Kidney (tissue), 14 donors: Measurements from ENCODE around the gene HOXB2. TPM values are rescaled to one million over a fixed set of nuclear protein-coding genes. Genes with fewer than 3 reads are reported as not detected.
"Not testable (repeated sequence)": the region's sequence is repeated elsewhere in the genome, so short reads cannot be mapped to it uniquely, and the experiment has no call there.

Source experiments
- DNase-seq, 5 donors: peaks; one replicate each; pipeline ENCODE4 v3.0.0-alpha.2; 2013 to 2020
- FAIRE-seq: peaks from 2 replicates; lab custom pipeline; 2012; peaks lifted over from hg19 to GRCh38; lab: Jason Lieb, UNC
- H3K27ac ChIP-seq, 2 donors: one replicate each; pipeline ENCODE4 v1.7.0; 2013; ENCODE audit warnings: low read depth in 2 of 2, low read length in 2 of 2, inconsistent platforms in 1 of 2
- H3K27me3 ChIP-seq: one replicate; pipeline ENCODE4 v1.7.1; 2013; ENCODE audit warnings: low read length, inconsistent platforms; ENCODE audit not compliant: control insufficient read depth, insufficient read depth
- H3K36me3 ChIP-seq, 3 donors: one replicate each; pipeline versions ENCODE4 v1.7.0 to v1.7.1; 2013; ENCODE audit warnings: low read length in 3 of 3, control low read depth in 1 of 3, inconsistent platforms in 1 of 3; ENCODE audit not compliant: insufficient read depth in 3 of 3, control insufficient read depth in 2 of 3
- H3K4me1 ChIP-seq, 3 donors: one replicate each; pipeline versions ENCODE4 v1.7.0 to v1.7.1; 2013; ENCODE audit warnings: low read length in 3 of 3, inconsistent platforms in 1 of 3, low read depth in 1 of 3; ENCODE audit not compliant: control insufficient read depth in 2 of 3, insufficient read depth in 2 of 3
- H3K4me3 ChIP-seq, 3 donors: one replicate each; pipeline versions ENCODE4 v1.7.0 to v1.8.1; 2013; ENCODE audit warnings: low read length in 3 of 3, control low read depth in 1 of 3, inconsistent platforms in 1 of 3
- H3K9ac ChIP-seq, 3 donors: one replicate each; pipeline versions ENCODE4 v1.7.0 to v1.7.1; 2013; ENCODE audit warnings: low read length in 3 of 3, control low read depth in 1 of 3, inconsistent platforms in 1 of 3
- H3K9me3 ChIP-seq, 3 donors: one replicate each; pipeline versions ENCODE4 v1.7.0 to v1.7.1; 2013; ENCODE audit warnings: low read length in 3 of 3, control low read depth in 1 of 3, inconsistent platforms in 1 of 3; ENCODE audit not compliant: control insufficient read depth in 2 of 3, insufficient read depth in 1 of 3
- intact Hi-C: fragments of 100-400 bp; cut with DNase I; formaldehyde crosslinking; loops from one replicate; pipeline ENCODE4 v1.11.1; 2022
- polyA plus RNA-seq: library from polyadenylated mRNA; stranded (reverse); fragments of 350-450 nt; fragmentation: Illumina TruSeq; extraction: RNeasy Lipid Tissue Mini Kit (QIAGEN cat#74804); gene quantifications from one replicate; pipeline ENCODE4 v1.2.3, GENCODE V29; 2014; ENCODE audit warnings: low read depth, low replicate concordance; ENCODE audit not compliant: insufficient read depth
- total RNA-seq: library from RNA; stranded (reverse); fragmentation: NEBNext Ultra II Directional; extraction: Animal tissue kit (Norgen Biotek cat#: 25700); gene quantifications from one replicate; pipeline ENCODE4 v1.2.1, GENCODE V29; 2021
- TF ChIP-seq, protein P1 (sequence below): IDR thresholded peaks from 3 replicates; pipeline ENCODE4 v1.5.1; 2012; ENCODE audit warnings: mild to moderate bottlenecking, moderate library complexity, borderline replicate concordance; ENCODE audit not compliant: insufficient read depth; ENCODE audit errors: extremely low read depth
- donor health status: control.
- donor health status: control.
- donor health status: control.
- donor health status: control.
- donor health status: control.
- donor health status: DM: yes; HTN: yes; CAD: no.
- donor health status: Normal renal cell carcinoma (clear cell type).

Gene HOXB2
- total and polyA plus RNA-seq, 2 donors from 2014 or later, result 30.7 to 61.9 TPM

DNA sequence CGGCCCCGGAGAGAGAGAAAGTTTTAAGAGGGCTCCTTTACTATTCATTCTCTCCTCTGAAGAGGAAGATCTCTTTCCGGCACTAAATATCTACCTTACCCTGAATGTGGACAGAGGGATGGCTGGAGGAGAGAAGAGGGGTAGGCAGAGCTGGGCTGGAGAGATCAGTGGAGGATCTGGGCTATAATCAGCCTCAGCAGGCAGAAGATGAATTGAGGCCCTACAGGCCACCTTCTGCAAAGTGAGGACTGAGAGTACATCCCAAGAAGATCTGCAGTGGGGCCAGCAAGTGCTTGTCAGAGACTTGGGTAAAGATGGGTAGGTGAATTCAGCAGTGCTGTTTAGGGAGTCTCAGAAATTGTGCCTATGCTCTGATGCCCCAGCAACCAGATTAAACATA, 7.6 kb downstream of the HOXB2 start:
- H3K4me3 ChIP-seq, result no peak overlapping the region
- no peaks in the 10 kb centered on the region for H3K36me3 ChIP-seq
- no peaks in the 10 kb centered on the region for H3K9me3 ChIP-seq
- H3K27ac ChIP-seq, result no peak overlapping the region
- no peak for FAIRE-seq
- H3K9ac ChIP-seq, result no peak overlapping the region
- H3K4me1 ChIP-seq, result peaks cover 0 to 8% (median 3%) of the 10 kb centered on the region in 3 donors
- DNase-seq, result no peak
- intact Hi-C loops, result no loop called here
- no peaks in the 10 kb centered on the region for H3K27me3 ChIP-seq
- TF ChIP-seq, protein P1, sequence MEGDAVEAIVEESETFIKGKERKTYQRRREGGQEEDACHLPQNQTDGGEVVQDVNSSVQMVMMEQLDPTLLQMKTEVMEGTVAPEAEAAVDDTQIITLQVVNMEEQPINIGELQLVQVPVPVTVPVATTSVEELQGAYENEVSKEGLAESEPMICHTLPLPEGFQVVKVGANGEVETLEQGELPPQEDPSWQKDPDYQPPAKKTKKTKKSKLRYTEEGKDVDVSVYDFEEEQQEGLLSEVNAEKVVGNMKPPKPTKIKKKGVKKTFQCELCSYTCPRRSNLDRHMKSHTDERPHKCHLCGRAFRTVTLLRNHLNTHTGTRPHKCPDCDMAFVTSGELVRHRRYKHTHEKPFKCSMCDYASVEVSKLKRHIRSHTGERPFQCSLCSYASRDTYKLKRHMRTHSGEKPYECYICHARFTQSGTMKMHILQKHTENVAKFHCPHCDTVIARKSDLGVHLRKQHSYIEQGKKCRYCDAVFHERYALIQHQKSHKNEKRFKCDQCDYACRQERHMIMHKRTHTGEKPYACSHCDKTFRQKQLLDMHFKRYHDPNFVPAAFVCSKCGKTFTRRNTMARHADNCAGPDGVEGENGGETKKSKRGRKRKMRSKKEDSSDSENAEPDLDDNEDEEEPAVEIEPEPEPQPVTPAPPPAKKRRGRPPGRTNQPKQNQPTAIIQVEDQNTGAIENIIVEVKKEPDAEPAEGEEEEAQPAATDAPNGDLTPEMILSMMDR, result no peak

DNA sequence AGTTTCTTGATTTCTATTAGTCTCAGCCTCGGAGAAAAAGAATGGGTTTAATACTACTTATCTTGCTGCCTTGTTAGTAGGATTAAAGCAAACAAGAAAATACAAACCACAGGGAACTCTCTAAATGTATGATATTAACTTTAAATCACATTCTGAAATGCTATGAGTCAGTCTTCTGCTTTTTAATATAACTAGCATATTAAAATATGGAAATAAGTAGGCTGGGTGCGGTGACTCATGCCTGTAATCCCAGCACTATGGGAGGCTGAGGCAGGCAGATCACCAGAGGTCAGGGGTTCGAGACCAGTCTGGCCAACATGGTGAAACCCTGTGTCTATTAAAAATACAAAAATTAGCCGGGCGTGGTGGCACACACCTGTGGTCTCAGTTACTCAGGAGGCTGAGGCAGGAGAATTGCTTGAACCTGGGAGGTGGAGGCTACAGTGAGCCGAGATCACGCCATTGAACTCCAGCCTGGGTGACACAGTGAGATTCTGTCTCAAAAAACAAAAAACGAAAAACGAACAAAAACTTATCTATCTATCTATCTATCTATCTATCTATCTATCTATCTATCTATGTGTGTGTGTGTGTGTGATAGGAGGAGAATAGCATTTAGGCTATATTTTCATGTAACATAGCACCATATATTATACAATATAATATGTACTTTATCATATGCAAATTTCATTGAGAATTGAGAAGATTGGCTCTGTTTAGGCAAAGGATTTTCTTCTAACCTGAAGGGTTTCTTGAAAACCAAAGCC, 8.9 kb downstream of the HOXB2 start:
- H3K27ac ChIP-seq, H3K9ac ChIP-seq, H3K36me3 ChIP-seq, H3K4me1 ChIP-seq, H3K27me3 ChIP-seq, FAIRE-seq, H3K4me3 ChIP-seq, DNase-seq, intact Hi-C loops, H3K9me3 ChIP-seq: not testable (repeated sequence)

DNA sequence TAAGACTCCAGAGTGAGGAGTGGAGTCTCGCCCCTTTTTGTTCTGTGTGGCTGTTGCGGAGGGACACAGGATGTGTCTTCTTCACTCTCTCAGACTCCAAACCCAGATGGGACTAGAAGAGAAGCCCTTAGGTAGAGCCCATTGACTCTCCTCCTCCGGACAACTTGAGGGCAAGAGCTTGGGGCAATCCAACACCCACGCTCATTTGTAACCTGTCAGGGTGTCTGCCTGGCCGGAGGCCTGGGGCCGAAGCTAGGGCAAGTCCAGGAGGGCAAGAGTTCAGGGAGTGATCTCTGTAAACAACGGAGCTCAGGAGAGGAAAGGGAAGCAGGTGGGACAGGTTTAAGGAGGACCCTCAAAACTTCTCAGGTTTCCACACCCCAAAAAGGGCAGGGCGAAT, 12.6 kb downstream of the HOXB2 start:
- TF ChIP-seq, protein P1, result no peak
- intact Hi-C loops, result no loop called here
- Histone ChIP-seq H3K27me3 (no peaks in the 10 kb centered on the region), H3K27ac (no peak overlapping the region), H3K9ac (no peak overlapping the region), H3K4me3 (no peak overlapping the region), H3K36me3 (no peaks in the 10 kb centered on the region), H3K4me1 (peaks cover 3 to 4% (median 3%) of the 10 kb centered on the region in 3 donors), H3K9me3 (no peaks in the 10 kb centered on the region)
- DNase-seq (no peak), FAIRE-seq (no peak)

DNA sequence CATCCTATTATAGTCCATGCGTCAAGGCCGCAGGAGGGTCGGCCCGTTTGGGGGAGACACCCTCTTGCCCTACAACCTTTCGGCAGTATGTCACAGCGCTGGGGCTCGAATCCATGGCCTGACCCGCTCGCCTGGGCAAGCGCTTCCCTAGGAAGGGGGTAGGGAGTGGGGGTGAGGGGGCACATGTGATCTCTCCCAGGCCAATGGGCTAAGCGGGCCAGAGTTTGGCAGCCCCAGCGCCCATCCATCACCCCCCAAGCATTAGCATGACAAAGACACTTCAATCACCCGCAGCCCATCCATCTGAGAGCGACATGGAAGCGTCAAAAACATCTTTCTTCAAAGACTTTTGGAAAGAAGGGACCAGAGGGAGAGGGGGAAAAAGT, 14.0 kb downstream of the HOXB2 start, which contains the start of gene HOXB1:
Gene HOXB1, minus strand, starts transcription at position 125 of the 386 bp plus-strand sequence. Its CDS starts 107 bp downstream, at position 18.
- Histone ChIP-seq H3K4me1 (peaks cover 3 to 4% (median 3%) of the 10 kb centered on the region in 3 donors), H3K4me3 (no peak within 1 kb of the TSS), H3K9me3 (no peaks in the 10 kb centered on the region), H3K27me3 (no peaks in the 10 kb centered on the region), H3K36me3 (no peaks in the 10 kb centered on the region), H3K9ac (no peak within 1 kb of the TSS), H3K27ac (no peak within 1 kb of the TSS)
- TF ChIP-seq, protein P1, result no peak
- DNase-seq, result no peak
- intact Hi-C loops, result no loop called here
- FAIRE-seq, result no peak
